Mucosa of rectum (tissue), 2 donors: ENCODE results near the gene CA14.
"Not testable (repeated sequence)": the region's sequence is repeated elsewhere in the genome, so short reads cannot be mapped to it uniquely, and the experiment has no call there.

Experiments
- H3K27ac ChIP-seq, 2 donors: one replicate each; pipeline ENCODE4 v1.7.0; 2013; ENCODE audit warnings: inconsistent platforms in 2 of 2, low read depth in 2 of 2, low read length in 2 of 2
- H3K27me3 ChIP-seq, 2 donors: one replicate each; pipeline ENCODE4 v1.7.0; 2013; ENCODE audit warnings: low read length in 2 of 2; ENCODE audit not compliant: control insufficient read depth in 2 of 2, insufficient read depth in 2 of 2
- H3K36me3 ChIP-seq, 2 donors: one replicate each; pipeline ENCODE4 v1.7.0; 2013; ENCODE audit warnings: low read length in 2 of 2; ENCODE audit not compliant: control insufficient read depth in 2 of 2, insufficient read depth in 2 of 2
- H3K4me1 ChIP-seq, 2 donors: one replicate each; pipeline ENCODE4 v1.7.0; 2013; ENCODE audit warnings: low read length in 2 of 2, mild to moderate bottlenecking in 1 of 2; ENCODE audit not compliant: control insufficient read depth in 2 of 2, insufficient read depth in 2 of 2
- H3K4me3 ChIP-seq, 2 donors: one replicate each; pipeline ENCODE4 v1.7.0; 2013; ENCODE audit warnings: low read length in 2 of 2
- H3K9ac ChIP-seq, 2 donors: one replicate each; pipeline ENCODE4 v1.7.0; 2013; ENCODE audit warnings: low read length in 2 of 2, low read depth in 1 of 2, mild to moderate bottlenecking in 1 of 2
- H3K9me3 ChIP-seq, 2 donors: one replicate each; pipeline ENCODE4 v1.7.0; 2013; ENCODE audit warnings: low read length in 2 of 2; ENCODE audit not compliant: control insufficient read depth in 2 of 2
- donor health status: healthy.
- donor health status: Normal muscosa, but diverticular disease.

Gene CA14

DNA sequence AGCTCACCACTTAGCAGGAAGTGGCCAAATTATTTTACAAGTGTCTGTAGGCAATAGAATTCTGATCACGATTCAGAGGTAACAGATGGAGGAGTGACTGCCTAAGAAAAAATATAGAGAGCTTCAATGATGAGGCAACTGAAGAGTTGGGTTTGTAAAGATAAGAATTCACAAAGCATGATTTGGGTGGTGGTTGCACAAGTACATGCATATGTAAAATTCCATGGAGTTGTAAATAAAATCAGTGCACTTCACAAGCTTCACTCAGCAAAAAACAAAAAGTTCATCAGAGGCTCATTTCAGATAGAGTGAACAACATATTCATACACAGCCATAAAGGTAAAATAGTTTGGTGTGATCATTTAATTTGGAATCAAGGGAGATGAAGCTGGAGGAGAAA, 32.6 kb upstream of the CA14 start:
- H3K9ac ChIP-seq: no peak overlapping the region
- H3K4me3 ChIP-seq: no peak overlapping the region
- no peak overlapping the region for H3K27ac ChIP-seq
- H3K4me1 ChIP-seq: no peaks in the 10 kb centered on the region
- H3K27me3 ChIP-seq: no peaks in the 10 kb centered on the region
- H3K36me3 ChIP-seq: peaks cover 5 to 14% of the 10 kb centered on the region in 2 donors
- H3K9me3 ChIP-seq: no peaks in the 10 kb centered on the region

- H3K36me3 ChIP-seq: peaks cover 5 to 12% of the 10 kb centered on the region in 2 donors
- H3K27ac ChIP-seq: no peak overlapping the region
- no peaks in the 10 kb centered on the region for H3K27me3 ChIP-seq
- no peaks in the 10 kb centered on the region for H3K4me1 ChIP-seq
- no peak overlapping the region for H3K9ac ChIP-seq
- no peak overlapping the region for H3K4me3 ChIP-seq
- H3K9me3 ChIP-seq: no peaks in the 10 kb centered on the region
Observed at GRCh38 chr1:150225546-150225945, 32.0 kb upstream of the CA14 start.

DNA sequence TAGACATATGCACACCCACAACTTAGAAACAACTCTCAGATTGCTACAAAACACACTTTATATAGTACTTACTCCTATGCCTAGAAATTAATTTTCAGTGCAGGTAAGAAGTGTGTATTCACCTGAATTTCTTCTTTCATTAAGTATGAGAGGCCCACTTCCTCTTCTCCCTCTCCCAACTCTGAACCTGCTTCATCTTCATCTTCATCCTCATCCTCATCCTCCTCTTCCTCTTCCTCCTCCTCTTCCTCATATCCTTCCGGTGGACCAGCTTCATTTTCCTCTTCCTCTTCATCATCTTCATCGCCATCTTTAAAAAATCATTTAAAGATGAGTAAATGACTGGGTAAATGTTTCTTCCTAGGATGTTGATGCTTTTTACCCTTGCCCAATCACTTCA, 31.1 kb upstream of the CA14 start:
- Histone ChIP-seq H3K4me1 (no peaks in the 10 kb centered on the region), H3K36me3 (peaks cover 5 to 10% of the 10 kb centered on the region in 2 donors), H3K9ac (no peak overlapping the region), H3K9me3 (no peaks in the 10 kb centered on the region), H3K27me3 (no peaks in the 10 kb centered on the region), H3K4me3 (no peak overlapping the region), H3K27ac (no peak overlapping the region)

DNA sequence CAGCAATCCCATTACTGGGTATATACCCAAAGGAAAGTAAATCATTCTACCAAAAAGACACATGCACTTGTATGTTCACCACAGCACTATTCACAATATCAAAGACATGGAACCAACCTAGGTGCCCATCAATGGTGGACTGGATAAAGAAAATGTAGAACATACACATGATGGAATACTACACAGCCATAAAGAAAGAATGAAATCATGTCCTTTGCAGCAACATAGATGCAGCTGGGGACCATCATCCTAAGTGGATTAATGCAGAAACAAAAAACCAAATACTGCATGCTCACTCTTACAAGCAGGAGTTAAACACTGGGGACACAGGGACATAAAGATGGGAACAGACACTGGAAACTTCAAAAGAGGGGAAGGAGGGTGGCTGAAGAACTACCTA, 30.3 kb upstream of the CA14 start:
- no peaks in the 10 kb centered on the region for H3K4me1 ChIP-seq
- H3K27me3 ChIP-seq: no peaks in the 10 kb centered on the region
- no peaks in the 10 kb centered on the region for H3K9me3 ChIP-seq
- no peak overlapping the region for H3K4me3 ChIP-seq
- H3K27ac ChIP-seq: no peak overlapping the region
- H3K9ac ChIP-seq: no peak overlapping the region
- peaks cover 5 to 10% of the 10 kb centered on the region in 2 donors for H3K36me3 ChIP-seq

GRCh38 chr1:150228246-150228645, 29.3 kb upstream of the CA14 start:
- not testable (repeated sequence) for H3K9me3 ChIP-seq, H3K27me3 ChIP-seq, H3K9ac ChIP-seq, H3K27ac ChIP-seq, H3K4me1 ChIP-seq, H3K4me3 ChIP-seq
- H3K36me3 ChIP-seq: peaks cover 5 to 10% of the 10 kb centered on the region in 2 donors

GRCh38 chr1:150232921-150233320, 24.7 kb upstream of the CA14 start:
- not testable (repeated sequence) for H3K9me3 ChIP-seq, H3K9ac ChIP-seq, H3K36me3 ChIP-seq, H3K27me3 ChIP-seq, H3K4me3 ChIP-seq
- peak overlapping the region in 1 of 2 donors; percentile 94 for H3K27ac ChIP-seq
- H3K4me1 ChIP-seq: peaks cover 10 to 17% of the 10 kb centered on the region in 2 donors

DNA sequence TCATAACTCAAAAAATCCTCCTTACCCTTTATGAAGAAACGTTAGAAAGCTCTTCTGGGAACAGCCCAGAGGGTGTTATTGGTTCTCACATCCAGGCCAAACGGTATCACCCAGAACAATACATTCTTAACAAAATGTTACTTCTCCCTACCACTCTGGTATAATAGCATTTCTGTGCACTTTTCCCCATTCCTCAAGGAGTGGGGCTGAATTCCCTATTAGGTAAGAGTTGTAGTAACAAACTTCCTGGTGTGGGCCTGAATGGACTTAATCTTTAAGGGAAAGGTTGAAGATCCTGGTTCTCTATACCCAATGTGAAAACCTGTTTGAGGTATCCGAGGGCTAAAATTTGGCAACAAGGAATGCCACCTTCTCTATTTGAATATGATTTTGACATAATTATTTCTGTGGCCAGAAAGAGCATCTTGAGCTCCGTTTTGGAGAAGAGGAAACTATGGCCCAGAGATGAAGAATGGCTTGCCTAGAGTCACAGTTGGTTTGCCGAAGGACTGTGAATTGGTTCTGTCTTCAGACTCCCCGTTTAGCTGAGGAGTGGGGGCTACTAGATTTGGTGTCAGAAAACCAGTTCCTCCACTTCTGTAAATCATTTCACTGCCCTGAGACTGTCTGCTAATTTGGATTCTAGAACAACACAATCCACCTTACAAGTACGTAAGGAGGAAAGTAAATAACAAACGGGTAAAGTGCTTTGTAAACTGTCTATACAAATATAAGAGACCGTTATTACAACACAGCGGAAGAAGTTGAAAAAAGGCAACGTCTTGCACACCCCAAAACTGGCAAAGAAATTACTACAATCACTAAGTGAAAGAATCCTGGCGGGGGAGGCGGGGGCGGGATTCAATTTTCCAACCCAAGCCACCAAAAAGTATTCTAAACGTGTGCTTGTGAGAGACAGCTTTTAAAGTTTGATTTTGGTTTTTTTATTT, 23.9 kb upstream of the CA14 start:
- peak overlapping the region; percentile 81 to 92 for H3K9ac ChIP-seq

GRCh38 chr1:150234309-150234565, 23.3 kb upstream of the CA14 start:
- H3K27me3 ChIP-seq: no peaks in the 10 kb centered on the region
- H3K27ac ChIP-seq: peak overlapping the region; percentile 91 to 94
- peak overlapping the region; percentile 83 to 95 for H3K4me3 ChIP-seq
- peaks cover 10 to 17% of the 10 kb centered on the region in 2 donors for H3K4me1 ChIP-seq
- no peaks in the 10 kb centered on the region for H3K36me3 ChIP-seq
- H3K9ac ChIP-seq: peak overlapping the region; percentile 81 to 92
- no peaks in the 10 kb centered on the region for H3K9me3 ChIP-seq

More for the DNA sequence above, 23.9 kb upstream of the CA14 start:
- Histone ChIP-seq H3K36me3 (peaks cover 0 to 2% of the 10 kb centered on the region in 2 donors), H3K9me3 (no peaks in the 10 kb centered on the region), H3K4me3 (peak overlapping the region; percentile 83 to 95), H3K4me1 (peaks cover 10 to 17% of the 10 kb centered on the region in 2 donors), H3K27me3 (no peaks in the 10 kb centered on the region), H3K27ac (peak overlapping the region; percentile 91 to 94)

DNA sequence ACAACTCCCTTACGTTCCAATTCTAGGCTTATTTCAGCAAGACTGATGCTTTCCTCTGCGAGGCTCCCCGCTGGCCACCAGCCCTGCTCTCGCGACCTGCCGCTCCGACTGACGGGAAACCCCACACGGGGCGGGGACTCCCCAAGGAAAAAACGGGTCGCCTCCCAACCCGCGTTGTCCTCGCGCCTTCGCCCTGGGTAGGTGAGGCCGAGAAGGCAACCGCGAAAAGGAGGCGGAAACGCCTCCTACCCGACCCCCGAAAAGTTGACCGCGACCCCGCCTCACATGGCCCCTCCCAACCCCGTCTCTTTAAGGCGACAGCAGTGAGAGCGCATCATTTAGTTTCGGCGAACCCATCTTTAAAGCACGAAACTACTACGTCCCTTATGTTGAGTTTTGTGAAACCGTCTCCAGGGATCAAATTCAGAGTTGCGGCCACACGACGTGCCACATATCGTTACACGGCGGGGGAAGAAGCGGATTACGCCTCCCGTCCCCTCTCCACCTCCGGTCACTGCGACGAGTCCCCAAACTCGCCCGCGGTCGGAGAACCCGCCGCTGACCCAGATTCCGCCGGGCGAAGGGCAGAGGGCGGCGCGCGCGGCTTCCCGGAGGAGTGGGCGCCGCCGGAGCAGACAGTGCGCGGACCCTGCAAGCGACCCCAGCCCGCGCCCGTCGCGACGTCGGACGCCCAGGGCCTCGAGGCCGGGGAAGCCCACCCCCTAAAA, 22.8 kb upstream of the CA14 start:
- Histone ChIP-seq H3K4me1 (peaks cover 10 to 17% of the 10 kb centered on the region in 2 donors), H3K27ac (peak overlapping the region; percentile 91 to 94), H3K36me3 (no peaks in the 10 kb centered on the region), H3K9me3 (no peaks in the 10 kb centered on the region), H3K4me3 (peak overlapping the region; percentile 83 to 95), H3K9ac (peak overlapping the region; percentile 81 to 92), H3K27me3 (no peaks in the 10 kb centered on the region)

- H3K36me3 ChIP-seq: no peaks in the 10 kb centered on the region
- no peaks in the 10 kb centered on the region for H3K27me3 ChIP-seq
- peak overlapping the region; percentile 83 to 95 for H3K4me3 ChIP-seq
- H3K9me3 ChIP-seq: no peaks in the 10 kb centered on the region
- peaks cover 10 to 17% of the 10 kb centered on the region in 2 donors for H3K4me1 ChIP-seq
- H3K27ac ChIP-seq: peak overlapping the region; percentile 91 to 94
- H3K9ac ChIP-seq: peak overlapping the region; percentile 81 to 92
Observed at GRCh38 chr1:150235294-150235851, 22.2 kb upstream of the CA14 start.
